HG02981 (cell line): ENCODE measurements around the gene MACF1.

ENCODE experiments used
- ATAC-seq: cut with Tn5 transposase; IDR thresholded peaks from one replicate; pipeline ENCODE4 v1.9.1; 2021; ENCODE audit warnings: mild to moderate bottlenecking, moderate library complexity; ENCODE audit not compliant: unreplicated experiment

MACF1 gene

DNA sequence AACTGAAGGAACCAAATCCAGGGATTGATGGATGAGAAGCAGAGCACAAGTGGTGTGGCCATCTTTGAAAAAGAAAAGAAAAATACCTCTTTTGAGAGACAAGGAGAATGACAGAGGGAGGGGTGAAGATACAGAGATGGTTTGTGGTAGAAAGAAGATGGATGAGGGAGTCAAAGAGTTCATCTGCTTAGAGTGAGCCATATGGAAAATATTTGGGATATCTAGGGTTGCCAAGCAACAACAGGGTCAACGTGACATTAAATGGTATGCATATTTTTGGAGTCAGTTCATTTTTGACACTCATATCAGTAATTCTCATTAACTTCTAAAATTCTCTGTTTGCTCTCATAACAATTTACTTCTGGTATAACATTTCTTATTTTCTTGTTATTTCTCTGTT lies 50.7 kb downstream of the MACF1 start:
- ATAC-seq, result no peak

DNA sequence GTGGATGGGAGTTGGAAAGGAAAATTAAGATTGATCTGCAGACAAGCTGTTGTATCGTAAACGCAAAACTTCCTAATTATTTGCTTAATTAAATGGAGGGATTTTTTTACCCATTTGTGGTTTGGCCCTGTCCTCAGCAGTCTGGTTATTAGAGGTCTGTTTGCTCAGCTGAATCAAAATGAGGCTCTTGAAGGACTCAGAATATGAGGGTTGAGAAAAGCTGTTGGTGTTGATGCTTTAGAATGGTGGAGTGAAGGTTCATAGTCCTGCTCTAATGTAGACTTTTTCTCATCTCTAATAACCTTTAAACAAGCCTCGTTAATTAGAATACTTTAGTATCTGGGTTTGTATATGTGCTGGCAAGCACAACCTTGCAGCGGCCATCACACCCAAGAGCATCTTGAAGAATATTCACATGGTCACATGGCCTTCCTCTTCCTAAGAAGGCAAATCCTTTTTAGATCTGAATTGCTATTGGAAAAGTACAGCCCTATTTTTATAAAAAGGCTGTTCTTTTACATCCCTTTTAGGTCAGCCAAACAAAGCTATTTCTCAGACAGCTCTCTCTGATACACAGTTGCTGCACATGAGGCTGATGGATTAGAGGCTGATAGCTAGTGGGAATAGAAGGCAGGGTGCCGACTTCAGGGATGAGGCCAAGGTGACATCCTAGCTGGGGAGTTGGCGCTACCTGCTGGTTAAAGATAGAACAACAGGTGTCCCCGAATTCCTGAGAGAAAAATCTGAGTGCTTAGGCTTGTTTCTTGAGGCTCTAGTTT lies 53.8 kb downstream of the MACF1 start:
- no peak for ATAC-seq

DNA sequence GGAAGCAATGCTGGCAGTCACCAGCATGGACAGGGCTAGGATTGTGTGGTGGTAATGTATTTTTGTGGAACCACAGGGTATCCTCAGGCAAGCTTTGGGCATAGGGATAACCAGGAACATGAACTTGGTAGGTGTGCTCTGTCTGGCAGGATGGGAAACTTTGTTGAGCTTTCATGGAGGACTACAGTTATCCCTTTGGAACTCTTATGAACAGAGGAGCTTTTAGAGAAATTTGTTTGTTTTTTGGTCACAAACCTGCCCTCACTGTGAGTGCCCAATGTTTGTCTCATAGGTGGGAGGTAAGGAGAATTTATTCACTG lies 54.4 kb downstream of the MACF1 start:
- ATAC-seq, result no peak

DNA sequence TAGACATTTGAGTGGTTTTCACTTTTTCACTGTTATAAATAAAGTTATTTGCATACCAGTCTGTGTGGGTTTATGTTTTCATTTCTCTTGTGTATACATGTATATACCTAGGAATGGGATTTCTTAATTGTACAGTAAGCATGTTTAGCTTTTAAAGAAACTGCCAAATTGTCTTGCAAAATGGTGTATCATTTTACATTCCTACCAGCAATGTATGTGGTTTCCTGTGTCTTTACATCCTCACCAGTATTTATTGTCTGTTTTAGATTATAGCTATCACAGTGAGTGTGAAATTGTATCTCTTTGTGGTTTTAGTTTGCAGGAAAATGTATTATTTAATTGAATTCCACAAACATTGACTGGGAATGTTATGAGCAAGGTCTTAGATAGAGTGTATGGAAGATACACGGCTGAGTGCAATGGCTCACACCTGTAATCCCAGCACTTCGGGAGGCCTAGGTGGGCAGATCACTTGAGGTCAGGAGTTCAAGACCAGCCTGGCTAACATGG lies 57.3 kb downstream of the MACF1 start:
- no peak for ATAC-seq

GRCh38 chr1:39262802-39263201 lies 58.3 kb downstream of the MACF1 start:
- no peak for ATAC-seq

GRCh38 chr1:39266269-39266668 lies 61.8 kb downstream of the MACF1 start:
- no peak for ATAC-seq

DNA sequence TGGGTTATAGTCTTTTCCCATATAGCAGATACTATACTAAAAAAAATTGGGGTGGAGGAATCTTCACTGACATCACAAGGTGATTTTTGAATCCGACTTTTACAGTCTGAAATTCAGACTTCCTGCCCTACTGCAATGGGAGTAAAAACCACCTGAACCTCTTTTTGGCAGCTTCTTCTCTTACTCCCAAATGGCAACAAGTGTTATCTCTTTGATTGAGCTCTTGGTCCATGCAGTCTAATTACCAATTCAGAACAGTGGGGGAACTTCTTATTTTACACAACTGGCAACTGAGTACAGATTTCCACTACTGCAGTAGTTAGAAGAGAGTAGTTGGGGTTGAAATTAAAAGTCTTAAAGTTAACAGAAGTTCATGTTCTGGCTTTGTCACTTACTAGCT lies 62.3 kb downstream of the MACF1 start:
- no peak for ATAC-seq

DNA sequence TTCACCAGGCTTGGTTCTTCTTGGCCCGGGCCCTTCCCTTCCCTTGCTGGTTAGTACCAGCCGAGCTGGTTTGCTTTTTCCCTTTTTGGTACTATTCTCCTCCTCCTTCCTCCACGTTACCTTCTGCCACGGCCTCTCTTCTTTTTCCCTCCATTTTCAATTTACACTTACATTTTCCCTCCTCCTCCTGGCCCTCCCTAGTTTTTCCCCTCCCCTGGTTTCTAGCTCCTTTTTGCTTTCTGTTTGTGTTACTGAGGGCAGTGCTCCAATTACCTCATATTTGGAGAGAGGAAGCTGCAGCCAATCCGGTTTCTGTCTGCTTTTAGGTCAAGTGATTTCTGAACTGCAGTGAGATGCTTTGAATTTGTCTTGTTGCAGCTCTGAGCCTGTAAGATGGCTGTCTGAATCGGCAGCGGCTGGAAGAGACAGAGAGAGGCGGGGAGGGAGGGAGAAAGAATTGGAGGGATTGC lies 63.7 kb downstream of the MACF1 start:
- no peak for ATAC-seq

- no peak for ATAC-seq
Observed at GRCh38 chr1:39268906-39269305, 64.4 kb downstream of the MACF1 start.

GRCh38 chr1:39269349-39269748 lies 64.9 kb downstream of the MACF1 start:
- ATAC-seq, result no peak

DNA sequence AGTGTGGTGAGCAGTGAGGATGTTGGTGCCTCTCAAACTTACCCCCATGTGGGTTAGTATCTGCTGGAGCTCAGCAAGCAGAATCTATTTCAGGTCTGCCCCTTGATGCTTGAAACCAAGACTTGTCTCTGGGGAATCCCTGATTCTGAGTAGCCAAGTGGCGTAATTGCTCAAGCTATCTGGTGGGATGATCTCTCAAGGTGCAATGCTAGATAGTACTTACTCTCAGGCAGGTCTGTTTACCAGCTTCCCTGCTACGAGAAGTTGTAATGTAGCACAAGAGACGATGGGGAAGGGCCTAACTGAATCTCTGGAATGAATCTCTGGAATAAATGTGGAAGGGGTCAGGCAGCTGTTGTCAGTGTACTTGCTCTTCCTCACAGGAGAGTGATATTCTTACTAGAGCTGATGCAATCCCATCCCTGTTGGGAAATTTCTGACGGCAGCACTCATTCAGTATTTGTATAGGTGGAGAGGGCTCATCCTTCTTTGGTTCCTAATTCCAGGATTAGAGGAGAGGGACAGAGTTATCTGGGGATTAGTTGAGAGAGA lies 65.4 kb downstream of the MACF1 start:
- peak; percentile 72 for ATAC-seq

DNA sequence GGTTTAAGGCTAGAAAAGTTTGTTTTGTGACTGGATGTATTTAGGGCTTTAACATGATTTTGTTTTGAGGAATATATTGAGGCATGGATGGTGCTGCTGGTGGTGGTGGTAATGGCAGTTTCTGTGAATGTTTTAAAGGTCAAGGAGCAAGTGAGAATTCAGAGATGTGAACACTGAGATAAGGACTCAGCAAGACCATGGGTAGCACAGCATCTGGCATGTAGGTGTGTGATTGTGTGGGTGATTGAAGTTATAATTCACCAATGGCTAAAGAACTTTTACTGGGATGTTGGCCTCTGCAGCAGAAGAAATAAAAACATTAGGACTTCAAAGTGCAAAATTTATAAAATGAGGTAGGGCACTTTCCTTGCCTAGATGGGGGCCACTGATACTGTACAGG lies 65.9 kb downstream of the MACF1 start:
- no peak for ATAC-seq

- no peak for ATAC-seq
Observed at GRCh38 chr1:39272027-39272797, 67.7 kb downstream of the MACF1 start.

GRCh38 chr1:39272798-39273469 lies 68.4 kb downstream of the MACF1 start:
- ATAC-seq, result no peak

DNA sequence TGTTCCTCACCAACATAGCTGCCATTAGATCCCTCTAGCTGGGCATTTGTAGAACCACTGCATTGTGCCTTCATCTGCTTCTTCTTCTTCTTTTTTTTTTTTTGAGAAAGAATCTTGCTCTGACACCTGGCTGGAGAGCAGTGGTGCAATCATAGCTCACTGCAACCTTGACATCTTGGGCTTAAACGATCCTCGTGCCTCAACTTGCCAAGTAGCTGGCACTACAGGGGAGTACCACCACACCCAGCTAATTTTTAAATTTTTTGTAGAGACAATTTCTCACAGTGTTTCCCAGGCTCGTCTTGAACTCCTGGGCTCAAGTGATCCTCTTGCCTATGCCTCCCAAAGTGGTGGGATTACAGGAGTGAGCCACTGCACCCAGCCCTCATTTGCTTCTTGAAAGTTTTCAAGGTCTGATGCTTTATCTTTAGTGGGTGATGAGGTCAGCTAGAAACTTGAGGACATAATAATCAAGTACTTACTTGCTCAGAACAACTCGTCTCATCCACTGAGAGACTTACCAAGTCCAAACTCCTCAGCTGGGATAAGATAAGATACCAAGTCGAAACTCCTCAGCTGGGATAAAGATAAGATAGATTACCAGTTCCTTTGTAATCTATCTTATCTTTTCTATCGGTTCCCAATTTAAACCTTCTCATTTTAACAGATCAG lies 71.5 kb downstream of the MACF1 start:
- ATAC-seq, result no peak

DNA sequence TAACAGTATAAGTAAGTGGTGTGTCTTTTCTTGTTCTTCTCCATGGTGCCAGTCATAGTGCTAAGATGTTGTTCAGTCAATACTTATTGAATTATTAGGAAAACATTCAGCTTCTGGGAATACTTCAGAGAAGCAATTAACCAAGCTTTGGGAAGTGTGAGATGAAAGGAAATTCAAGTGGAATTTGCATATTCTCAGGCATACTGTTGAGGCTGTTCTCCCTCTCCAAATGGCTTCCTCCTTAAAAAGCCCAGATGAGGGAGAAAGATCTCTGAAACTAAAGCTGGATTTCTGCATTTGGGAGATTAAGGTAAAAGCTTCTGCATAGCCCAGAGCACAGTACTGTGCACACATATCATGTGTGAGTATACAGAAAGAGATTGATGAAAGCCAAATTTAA lies 73.4 kb downstream of the MACF1 start:
- ATAC-seq, result no peak

- no peak for ATAC-seq
Observed at GRCh38 chr1:39282537-39283216, 78.2 kb downstream of the MACF1 start.

GRCh38 chr1:39283858-39284257 lies 79.4 kb downstream of the MACF1 start:
- ATAC-seq, result no peak

- no peak for ATAC-seq
Observed at GRCh38 chr1:39287541-39287940, 83.0 kb downstream of the MACF1 start.

DNA sequence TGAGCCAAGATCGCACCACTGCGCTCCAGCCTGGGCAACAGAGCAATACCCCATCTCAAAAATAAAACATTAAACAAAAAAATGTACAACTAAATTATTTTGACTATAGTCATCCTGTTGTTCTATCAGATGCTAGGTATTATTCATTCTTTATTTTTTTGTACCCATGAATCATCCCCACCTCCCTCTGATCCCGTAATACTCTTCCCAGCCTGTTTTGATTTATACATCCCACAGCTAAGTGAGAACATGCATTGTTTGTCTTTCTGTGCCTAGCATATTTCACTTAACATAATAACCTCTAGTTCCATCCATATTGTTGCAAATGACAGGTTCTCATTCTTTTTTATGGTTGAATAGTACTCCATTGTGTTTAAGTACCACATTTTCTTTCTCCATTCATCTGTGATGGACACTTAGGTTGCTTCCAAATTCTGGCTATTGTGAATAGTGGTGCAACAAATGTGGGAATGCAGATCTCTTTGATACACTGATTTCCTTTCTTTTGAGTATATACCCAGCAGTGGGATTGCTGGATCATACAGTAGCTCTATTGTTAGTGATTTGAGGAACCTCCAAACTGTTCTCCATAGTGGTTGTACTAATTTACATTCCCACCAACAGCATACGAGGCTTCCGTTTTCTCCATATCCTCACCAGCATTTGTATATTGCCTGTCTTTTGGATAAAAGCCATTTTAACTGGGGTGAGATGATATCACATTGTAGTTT lies 84.4 kb downstream of the MACF1 start:
- ATAC-seq, result no peak
